Osteoblast (primary cell): ENCODE measurements around the gene PAX5. TPM values are rescaled to one million over a fixed set of nuclear protein-coding genes. Genes with fewer than 3 reads are reported as not detected.

Source experiments
- DNase-seq: peaks from one replicate; pipeline ENCODE4 v3.0.0; 2011; ENCODE audit warnings: low spot score, mixed read lengths; ENCODE audit not compliant: insufficient read length; ENCODE audit errors: missing footprints
- H2AFZ ChIP-seq: 2 replicates; pipeline ENCODE4 v1.6.0; 2011; ENCODE audit warnings: mild to moderate bottlenecking, low read length
- H3K27ac ChIP-seq: 2 replicates; pipeline ENCODE4 v1.5.1; 2011; ENCODE audit warnings: mild to moderate bottlenecking, low read depth, low read length, moderate library complexity
- H3K27me3 ChIP-seq: 2 replicates; pipeline ENCODE4 v1.6.0; 2012; ENCODE audit warnings: mild to moderate bottlenecking, control low read depth, inconsistent platforms, low read length, moderate library complexity; ENCODE audit not compliant: insufficient read depth
- H3K36me3 ChIP-seq: 2 replicates; pipeline ENCODE4 v1.5.1; 2011; ENCODE audit warnings: mild to moderate bottlenecking, low read length, control low read depth, moderate library complexity; ENCODE audit not compliant: insufficient read depth
- H3K4me1 ChIP-seq: 2 replicates; pipeline ENCODE4 v1.5.1; 2011; ENCODE audit warnings: mild to moderate bottlenecking, low read length, control low read depth, moderate library complexity; ENCODE audit not compliant: insufficient read depth
- H3K4me2 ChIP-seq: 2 replicates; pipeline ENCODE4 v1.6.0; 2011; ENCODE audit warnings: mild to moderate bottlenecking, low read length; ENCODE audit not compliant: insufficient read depth
- H3K4me3 ChIP-seq: fragments of 200-600 bp; sonication (generic); 3 replicates; pipeline ENCODE4 v1.5.1; 2012; ENCODE audit warnings: mild to moderate bottlenecking, low read length, inconsistent platforms; ENCODE audit not compliant: insufficient read depth
- H3K79me2 ChIP-seq: 2 replicates; pipeline ENCODE4 v1.6.0; 2012; ENCODE audit warnings: mild to moderate bottlenecking, low read length, control low read depth, inconsistent platforms; ENCODE audit not compliant: insufficient read depth
- H3K9me3 ChIP-seq: 2 replicates; pipeline ENCODE4 v1.5.1; 2011; ENCODE audit warnings: low read depth, low read length, control low read depth
- H4K20me1 ChIP-seq: 2 replicates; pipeline ENCODE4 v1.6.0; 2012; ENCODE audit warnings: mild to moderate bottlenecking, low read length, control low read depth; ENCODE audit not compliant: insufficient read depth
- total RNA-seq: library from RNA; depleted of rRNA; stranded (reverse); fragments of >200 nt; gene quantifications from 2 replicates; pipeline ENCODE4 v1.2.3, GENCODE V29; 2012
- TF ChIP-seq, protein P1 (sequence below): IDR thresholded peaks from 2 replicates; pipeline ENCODE4 v1.5.1; 2011; ENCODE audit warnings: mild to moderate bottlenecking, low read depth, low read length, moderate library complexity; ENCODE audit errors: extremely low read depth

Gene PAX5
- total RNA-seq, 1 donor = not detected

DNA sequence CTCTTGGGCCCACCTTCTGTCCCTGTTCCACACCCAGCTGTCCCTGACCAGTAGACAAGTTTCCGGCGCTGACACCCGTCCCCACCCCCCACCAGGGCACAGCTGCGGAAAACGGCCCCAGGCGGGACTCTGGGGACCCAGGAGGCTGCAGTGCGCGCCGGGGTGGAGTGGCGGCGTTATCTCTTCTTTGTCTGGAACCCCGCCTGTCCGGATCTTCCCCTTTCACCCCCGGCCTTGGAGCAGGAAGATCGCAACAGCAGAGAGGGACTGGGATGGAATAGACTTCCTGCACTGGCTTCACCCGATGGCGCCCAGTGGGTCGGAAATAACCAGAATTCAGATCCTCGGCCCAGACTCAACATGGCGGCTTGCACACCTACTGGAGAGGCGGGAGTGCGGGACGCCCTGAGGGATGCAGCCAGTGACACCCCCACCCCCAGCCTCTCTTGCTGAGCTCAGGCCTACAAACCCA lies 4.7 kb downstream of the PAX5 start:
- no peak overlapping the region for H3K4me2 ChIP-seq
- no peaks in the 10 kb centered on the region for H3K79me2 ChIP-seq
- H3K4me1 ChIP-seq = no peaks in the 10 kb centered on the region
- no peaks in the 10 kb centered on the region for H3K9me3 ChIP-seq
- no peak overlapping the region for H3K4me3 ChIP-seq
- no peaks in the 10 kb centered on the region for H3K36me3 ChIP-seq
- H3K27me3 ChIP-seq = peaks cover 100% of the 10 kb centered on the region
- H4K20me1 ChIP-seq = peaks cover 5% of the 10 kb centered on the region
- DNase-seq = peak; percentile 44
- TF ChIP-seq, protein P1, sequence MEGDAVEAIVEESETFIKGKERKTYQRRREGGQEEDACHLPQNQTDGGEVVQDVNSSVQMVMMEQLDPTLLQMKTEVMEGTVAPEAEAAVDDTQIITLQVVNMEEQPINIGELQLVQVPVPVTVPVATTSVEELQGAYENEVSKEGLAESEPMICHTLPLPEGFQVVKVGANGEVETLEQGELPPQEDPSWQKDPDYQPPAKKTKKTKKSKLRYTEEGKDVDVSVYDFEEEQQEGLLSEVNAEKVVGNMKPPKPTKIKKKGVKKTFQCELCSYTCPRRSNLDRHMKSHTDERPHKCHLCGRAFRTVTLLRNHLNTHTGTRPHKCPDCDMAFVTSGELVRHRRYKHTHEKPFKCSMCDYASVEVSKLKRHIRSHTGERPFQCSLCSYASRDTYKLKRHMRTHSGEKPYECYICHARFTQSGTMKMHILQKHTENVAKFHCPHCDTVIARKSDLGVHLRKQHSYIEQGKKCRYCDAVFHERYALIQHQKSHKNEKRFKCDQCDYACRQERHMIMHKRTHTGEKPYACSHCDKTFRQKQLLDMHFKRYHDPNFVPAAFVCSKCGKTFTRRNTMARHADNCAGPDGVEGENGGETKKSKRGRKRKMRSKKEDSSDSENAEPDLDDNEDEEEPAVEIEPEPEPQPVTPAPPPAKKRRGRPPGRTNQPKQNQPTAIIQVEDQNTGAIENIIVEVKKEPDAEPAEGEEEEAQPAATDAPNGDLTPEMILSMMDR = no peak
- H2AFZ ChIP-seq = no peak overlapping the region
- no peak overlapping the region for H3K27ac ChIP-seq

DNA sequence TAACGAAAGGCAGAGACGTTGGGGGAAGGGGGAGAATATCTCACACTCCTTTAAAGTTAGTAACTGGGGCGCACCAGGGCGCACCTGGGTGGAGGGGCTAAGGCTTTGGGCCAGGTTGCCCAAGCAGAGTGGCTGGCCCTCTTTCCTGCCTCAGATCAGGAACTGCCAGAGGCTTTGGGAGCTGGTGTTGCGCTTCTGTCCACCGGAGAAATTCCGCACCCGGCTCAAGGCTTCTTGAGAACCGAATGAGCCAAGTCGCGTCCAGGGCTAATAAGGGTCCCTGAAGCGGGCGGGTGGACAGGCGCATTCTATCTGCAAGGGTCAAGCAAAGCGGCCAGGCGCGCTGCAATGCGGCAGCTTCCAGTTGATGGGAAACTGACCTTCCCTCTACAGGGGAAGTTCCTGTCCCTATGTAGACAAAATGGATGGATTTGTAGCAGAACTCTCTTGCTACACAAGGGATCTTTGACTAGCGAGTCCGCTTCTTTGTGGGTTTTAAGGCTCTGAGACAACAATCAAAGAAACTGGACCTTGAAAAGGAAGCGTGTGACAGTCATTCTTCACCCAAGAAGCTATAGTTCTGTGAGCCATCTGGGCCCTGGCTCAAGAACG lies 5.5 kb downstream of the PAX5 start:
- TF ChIP-seq, protein P1 = no peak
- no peaks in the 10 kb centered on the region for H3K36me3 ChIP-seq
- H3K4me1 ChIP-seq = no peaks in the 10 kb centered on the region
- no peaks in the 10 kb centered on the region for H3K79me2 ChIP-seq
- peaks cover 100% of the 10 kb centered on the region for H3K27me3 ChIP-seq
- H3K4me2 ChIP-seq = no peak overlapping the region
- H3K27ac ChIP-seq = no peak overlapping the region
- H3K9me3 ChIP-seq = no peaks in the 10 kb centered on the region
- peak; percentile 71 for DNase-seq
- H2AFZ ChIP-seq = no peak overlapping the region
- no peak overlapping the region for H3K4me3 ChIP-seq
- H4K20me1 ChIP-seq = peaks cover 5% of the 10 kb centered on the region

DNA sequence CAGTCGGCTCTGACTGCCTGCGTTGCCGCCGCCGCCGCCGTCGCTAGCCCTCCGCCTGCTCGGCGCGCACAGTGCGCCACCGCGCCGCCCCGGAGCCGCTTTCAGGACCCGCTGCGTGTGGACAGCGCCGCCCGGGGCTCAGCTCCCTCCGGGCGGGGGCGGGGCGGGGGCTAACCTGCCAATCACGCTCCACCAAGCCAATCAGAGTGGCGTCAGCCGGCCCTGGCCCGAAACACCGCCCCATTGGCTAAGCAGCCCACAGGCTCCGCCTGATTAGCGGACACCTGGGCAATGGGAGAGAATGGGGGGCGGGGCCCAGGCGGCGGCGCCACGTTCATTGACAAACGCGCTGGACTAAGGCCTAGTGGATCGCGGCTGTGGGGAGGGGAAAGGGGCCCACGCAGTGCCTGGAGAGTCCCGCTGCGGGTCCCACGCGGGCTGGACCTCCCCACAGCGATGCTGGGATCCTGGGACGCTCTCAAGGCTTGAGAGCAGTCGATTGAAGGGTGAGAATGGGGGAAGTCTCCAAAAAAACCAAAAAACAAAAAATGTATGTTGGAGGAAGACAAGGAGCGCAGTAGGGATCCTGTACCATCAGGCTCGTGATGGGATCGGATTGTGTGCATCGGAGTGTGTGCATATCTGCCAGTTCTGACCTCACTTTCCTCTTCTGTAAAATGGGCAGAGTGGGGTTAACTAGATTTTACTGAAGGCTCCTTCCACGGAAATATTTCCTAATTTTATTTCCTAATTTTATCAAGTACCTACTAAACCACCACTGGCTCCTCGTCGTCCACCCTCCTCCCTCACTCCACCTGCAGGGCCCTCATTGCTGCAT lies 6.3 kb downstream of the PAX5 start:
- H3K4me1 ChIP-seq = no peaks in the 10 kb centered on the region
- peaks cover 99% of the 10 kb centered on the region for H3K27me3 ChIP-seq
- H3K4me2 ChIP-seq = peak overlapping the region; percentile 48
- peak overlapping the region; percentile 37 for H3K4me3 ChIP-seq
- peaks cover 5% of the 10 kb centered on the region for H4K20me1 ChIP-seq
- DNase-seq = peak; percentile 100
- no peaks in the 10 kb centered on the region for H3K79me2 ChIP-seq
- no peak overlapping the region for H2AFZ ChIP-seq
- H3K9me3 ChIP-seq = no peaks in the 10 kb centered on the region
- H3K27ac ChIP-seq = no peak overlapping the region
- TF ChIP-seq, protein P1 = no peak
- no peaks in the 10 kb centered on the region for H3K36me3 ChIP-seq
